Esophagus muscularis mucosa (tissue), 4 donors: ENCODE data around the gene RNF217. TPM values are rescaled to one million over a fixed set of nuclear protein-coding genes. Genes with fewer than 3 reads are reported as not detected.

ENCODE experiments used
- DNase-seq: peaks from one replicate; pipeline ENCODE4 v3.0.0-alpha.2; 2017; ENCODE audit errors: extremely low spot score
- H3K27ac ChIP-seq, 4 donors: fragments of 200-600 bp; sonication (generic); replicated peaks in 1 of 4; 1 replicate in 3 of 4; 2 replicates in 1 of 4; pipeline ENCODE4 v1.5.1; 2016 to 2019; ENCODE audit warnings: mild to moderate bottlenecking in 1 of 4
- H3K27me3 ChIP-seq, 4 donors: fragments of 200-600 bp; sonication (generic); one replicate each; pipeline versions ENCODE4 v1.5.1 to v1.6.0; 2016 to 2019
- H3K36me3 ChIP-seq, 4 donors: fragments of 200-600 bp; sonication (generic); one replicate each; pipeline ENCODE4 v1.5.1; 2016 to 2019
- H3K4me1 ChIP-seq, 4 donors: fragments of 200-600 bp; sonication (generic); one replicate each; pipeline ENCODE4 v1.5.1; 2016 to 2019
- H3K4me3 ChIP-seq, 4 donors: fragments of 200-600 bp; sonication (generic); 1 replicate in 2 of 4; 2 replicates in 2 of 4; pipeline ENCODE4 v1.5.1; 2016 to 2019; ENCODE audit warnings: mild to moderate bottlenecking in 4 of 4, moderate library complexity in 1 of 4
- H3K9me3 ChIP-seq, 4 donors: fragments of 200-600 bp; sonication (generic); 1 replicate in 3 of 4; 2 replicates in 1 of 4; pipeline ENCODE4 v1.5.1; 2016 to 2019
- EP300 ChIP-seq: sonication (generic); formaldehyde crosslinking; IDR thresholded peaks from one replicate; pipeline ENCODE4 v1.6.1; 2017; ENCODE audit warnings: antibody characterized with exemption
- POLR2A ChIP-seq: fragments of 450-650 bp; IDR thresholded peaks from one replicate; pipeline ENCODE4 v1.6.1; 2017; ENCODE audit warnings: antibody characterized with exemption, moderate library complexity, mild to moderate bottlenecking, low read depth
- POLR2AphosphoS5 ChIP-seq, 2 donors: sonication (generic); formaldehyde crosslinking; IDR thresholded peaks; one replicate each; pipeline ENCODE4 v1.6.1; 2017; ENCODE audit warnings: antibody characterized with exemption in 2 of 2
- WGBS: methylation state at CpG from one replicate; pipeline ENCODE4 v1.1.5; 2018; 5-methylcytosine and 5-hydroxymethylcytosine counted together
- intact Hi-C: fragments of 100-400 bp; cut with DNase I; formaldehyde crosslinking; loops from one replicate; pipeline ENCODE4 v1.15.1; 2023
- total RNA-seq, 4 donors: library from RNA; depleted of rRNA; stranded (reverse); fragments of >200 nt; gene quantifications; one replicate each; pipeline versions ENCODE4 v1.1.0 to v1.2.1, GENCODE V29; 2016
- TF ChIP-seq, protein P1 (sequence below), 3 experiments: fragments of 200-600 bp in 2 of 3; fragments of 450-650 bp in 1 of 3; sonication (generic) in 2 of 3; IDR thresholded peaks; one replicate each; pipeline ENCODE4 v1.5.1; 2017 to 2019; ENCODE audit warnings: antibody characterized with exemption in 3 of 3, mild to moderate bottlenecking in 2 of 3, moderate library complexity in 1 of 3

The RNF217 gene
- total RNA-seq, 4 donors from 2014 or later: 20.0 to 34.9 (median 23.2) TPM

DNA sequence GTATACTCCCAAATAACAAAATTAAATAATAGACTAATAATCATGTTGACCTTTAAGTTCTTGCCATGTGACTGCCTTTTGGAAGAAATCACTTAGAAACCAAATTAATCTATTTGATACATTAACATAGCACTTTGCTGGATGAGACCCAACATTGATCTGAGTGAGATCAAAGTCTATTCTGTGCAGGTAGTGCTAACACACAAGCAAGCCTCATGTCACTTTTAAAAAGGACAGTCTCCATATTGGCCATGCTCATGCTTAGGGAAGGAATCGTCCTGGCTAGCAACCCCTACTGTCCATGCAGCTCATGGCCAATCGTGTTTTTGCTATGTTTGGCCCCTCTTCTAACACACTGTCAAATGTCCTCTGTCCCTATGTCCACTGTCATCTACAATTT lies 35.8 kb upstream of the RNF217 start:
- H3K4me1 ChIP-seq: peaks cover 0 to 9% (median 0%) of the 10 kb centered on the region in 4 donors
- H3K9me3 ChIP-seq: no peaks in the 10 kb centered on the region
- no peak for DNase-seq
- H3K4me3 ChIP-seq: no peak overlapping the region
- no peak overlapping the region for H3K27ac ChIP-seq
- WGBS: 76% methylated on average over 2 of the region's 2 CpGs
- H3K27me3 ChIP-seq: no peaks in the 10 kb centered on the region
- H3K36me3 ChIP-seq: peaks cover 0 to 3% (median 0%) of the 10 kb centered on the region in 4 donors
- intact Hi-C loops: no loop called here
- no peak for TF ChIP-seq EP300
- TF ChIP-seq POLR2AphosphoS5 (IDR thresholded peaks at IDR 0.05): no peak
- TF ChIP-seq, protein P1, sequence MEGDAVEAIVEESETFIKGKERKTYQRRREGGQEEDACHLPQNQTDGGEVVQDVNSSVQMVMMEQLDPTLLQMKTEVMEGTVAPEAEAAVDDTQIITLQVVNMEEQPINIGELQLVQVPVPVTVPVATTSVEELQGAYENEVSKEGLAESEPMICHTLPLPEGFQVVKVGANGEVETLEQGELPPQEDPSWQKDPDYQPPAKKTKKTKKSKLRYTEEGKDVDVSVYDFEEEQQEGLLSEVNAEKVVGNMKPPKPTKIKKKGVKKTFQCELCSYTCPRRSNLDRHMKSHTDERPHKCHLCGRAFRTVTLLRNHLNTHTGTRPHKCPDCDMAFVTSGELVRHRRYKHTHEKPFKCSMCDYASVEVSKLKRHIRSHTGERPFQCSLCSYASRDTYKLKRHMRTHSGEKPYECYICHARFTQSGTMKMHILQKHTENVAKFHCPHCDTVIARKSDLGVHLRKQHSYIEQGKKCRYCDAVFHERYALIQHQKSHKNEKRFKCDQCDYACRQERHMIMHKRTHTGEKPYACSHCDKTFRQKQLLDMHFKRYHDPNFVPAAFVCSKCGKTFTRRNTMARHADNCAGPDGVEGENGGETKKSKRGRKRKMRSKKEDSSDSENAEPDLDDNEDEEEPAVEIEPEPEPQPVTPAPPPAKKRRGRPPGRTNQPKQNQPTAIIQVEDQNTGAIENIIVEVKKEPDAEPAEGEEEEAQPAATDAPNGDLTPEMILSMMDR (IDR thresholded peaks at IDR 0.05): no peak
- no peak for TF ChIP-seq POLR2A

DNA sequence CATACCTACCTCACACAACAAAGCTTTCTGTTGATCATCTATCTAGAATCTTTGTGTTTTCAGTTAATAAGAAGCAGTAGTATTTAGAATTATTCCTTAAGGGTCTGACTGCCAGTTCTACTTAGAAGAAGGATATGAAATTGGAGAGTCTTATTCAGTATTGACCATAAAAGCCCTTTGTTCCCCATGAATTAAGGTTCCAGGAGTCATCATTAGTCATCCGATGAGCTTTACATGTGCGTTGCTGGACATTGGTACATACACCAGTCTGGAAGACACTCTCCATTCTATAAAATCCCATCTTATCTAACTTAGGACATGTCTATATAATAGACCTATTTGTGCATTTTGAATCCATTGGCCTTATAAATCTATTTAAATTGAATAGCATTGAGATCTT lies 34.4 kb upstream of the RNF217 start:
- no peak for TF ChIP-seq POLR2AphosphoS5 (IDR thresholded peaks at IDR 0.05)
- TF ChIP-seq POLR2A: no peak
- TF ChIP-seq, protein P1 (IDR thresholded peaks at IDR 0.05): no peak
- no peak for TF ChIP-seq EP300
- no peaks in the 10 kb centered on the region for H3K27me3 ChIP-seq
- 76% methylated on average over 2 of the region's 2 CpGs for WGBS
- DNase-seq: no peak
- intact Hi-C loops: no loop called here
- H3K27ac ChIP-seq: no peak overlapping the region
- H3K4me1 ChIP-seq: peaks cover 0 to 9% (median 0%) of the 10 kb centered on the region in 4 donors
- no peaks in the 10 kb centered on the region for H3K9me3 ChIP-seq
- peaks cover 0 to 3% (median 0%) of the 10 kb centered on the region in 4 donors for H3K36me3 ChIP-seq
- no peak overlapping the region for H3K4me3 ChIP-seq

DNA sequence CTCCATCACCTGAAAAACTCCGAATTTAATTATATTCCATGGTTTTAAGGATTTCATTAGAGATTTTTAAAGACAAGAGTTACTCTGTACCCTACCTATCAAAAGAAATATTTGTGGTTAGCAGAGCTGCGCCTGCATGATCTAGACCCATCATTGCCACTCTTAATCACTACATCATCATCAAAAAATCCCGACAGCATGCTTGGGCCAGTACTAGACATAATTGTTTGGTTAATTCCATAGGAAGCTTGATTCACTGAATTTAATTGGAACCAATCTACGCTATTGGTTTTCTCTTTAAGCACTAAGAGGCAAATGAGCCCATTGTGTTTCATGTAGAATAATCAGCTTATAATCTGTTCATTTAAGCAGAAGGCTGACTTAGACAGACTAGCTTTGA lies 33.4 kb upstream of the RNF217 start:
- no peak for DNase-seq
- Histone ChIP-seq H3K36me3 (peaks cover 0 to 3% (median 0%) of the 10 kb centered on the region in 4 donors), H3K9me3 (no peaks in the 10 kb centered on the region), H3K4me1 (peaks cover 0 to 7% (median 0%) of the 10 kb centered on the region in 4 donors), H3K27ac (no peak overlapping the region), H3K4me3 (no peak overlapping the region), H3K27me3 (no peaks in the 10 kb centered on the region)
- intact Hi-C loops: no loop called here
- TF ChIP-seq EP300 (no peak), POLR2A (no peak), POLR2AphosphoS5 (IDR thresholded peaks at IDR 0.05) (no peak)
- TF ChIP-seq, protein P1 (IDR thresholded peaks at IDR 0.05): no peak
- WGBS: 95% methylated on average over 4 of the region's 4 CpGs

DNA sequence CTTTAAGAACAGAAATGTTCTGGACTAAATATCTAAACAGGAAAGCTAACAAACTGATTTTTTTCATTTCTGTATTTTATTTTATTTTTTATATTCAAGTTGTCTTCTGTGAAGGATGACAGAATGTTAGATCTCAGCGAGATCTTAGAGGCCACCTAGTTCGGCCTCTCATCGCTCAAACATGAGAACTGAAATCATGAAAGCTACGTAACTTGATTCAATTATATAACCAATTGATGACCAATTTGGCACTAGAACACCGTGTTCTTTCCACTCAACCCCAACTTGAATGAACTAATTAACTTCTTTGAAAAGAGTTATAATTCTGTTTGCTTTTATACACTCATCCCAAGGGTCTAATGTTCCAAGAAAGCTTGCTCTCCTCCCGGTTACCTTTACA lies 24.6 kb upstream of the RNF217 start:
- Histone ChIP-seq H3K36me3 (no peaks in the 10 kb centered on the region), H3K9me3 (no peaks in the 10 kb centered on the region), H3K27ac (peak overlapping the region; percentile 10 to 50 (median 34)), H3K27me3 (no peaks in the 10 kb centered on the region), H3K4me1 (no peaks in the 10 kb centered on the region), H3K4me3 (no peak overlapping the region)
- no peak for TF ChIP-seq POLR2AphosphoS5 (IDR thresholded peaks at IDR 0.05)
- TF ChIP-seq POLR2A: no peak
- TF ChIP-seq, protein P1 (IDR thresholded peaks at IDR 0.05): no peak
- no peak for TF ChIP-seq EP300
- WGBS: 83% methylated on average over 6 of the region's 6 CpGs
- intact Hi-C loops: no loop called here
- no peak for DNase-seq

DNA sequence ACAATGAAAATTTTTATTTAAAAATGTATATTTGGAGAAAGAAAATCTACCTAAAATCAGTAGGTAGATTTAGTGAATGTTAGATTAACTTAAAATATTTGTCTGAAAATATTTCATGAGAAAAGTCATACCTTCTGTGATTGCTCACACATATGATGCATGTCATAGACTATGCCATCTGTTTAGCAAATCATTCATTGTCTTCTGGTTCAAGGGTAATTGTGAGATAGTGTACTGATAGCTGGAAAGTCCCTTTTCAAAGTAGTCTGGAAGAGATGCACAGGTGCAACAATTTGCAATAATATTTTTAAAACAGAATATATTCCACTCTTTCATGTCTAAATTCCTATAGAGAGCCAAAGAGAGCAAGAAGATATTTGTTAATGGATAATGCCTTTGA lies 21.0 kb upstream of the RNF217 start:
- Histone ChIP-seq H3K4me3 (no peak overlapping the region), H3K27ac (no peak overlapping the region), H3K4me1 (no peaks in the 10 kb centered on the region), H3K9me3 (no peaks in the 10 kb centered on the region), H3K27me3 (no peaks in the 10 kb centered on the region), H3K36me3 (no peaks in the 10 kb centered on the region)
- DNase-seq: no peak
- TF ChIP-seq EP300: no peak
- no peak for TF ChIP-seq POLR2A
- TF ChIP-seq POLR2AphosphoS5 (IDR thresholded peaks at IDR 0.05): no peak
- TF ChIP-seq, protein P1 (IDR thresholded peaks at IDR 0.05): no peak
- intact Hi-C loops: no loop called here
